Esophagus (tissue), 2 donors: ENCODE results near the gene ZNF526. TPM values are rescaled to one million over a fixed set of nuclear protein-coding genes. Genes with fewer than 3 reads are reported as not detected.

ENCODE experiments used
- H3K27ac ChIP-seq, 2 donors: one replicate each; pipeline ENCODE4 v1.5.1; 2013; ENCODE audit warnings: low read depth in 2 of 2, mild to moderate bottlenecking in 2 of 2, inconsistent platforms in 1 of 2, low read length in 1 of 2, moderate library complexity in 1 of 2
- H3K27me3 ChIP-seq, 2 donors: one replicate each; pipeline ENCODE4 v1.6.1; 2013; ENCODE audit warnings: low read length in 2 of 2, control low read depth in 1 of 2, mild to moderate bottlenecking in 1 of 2; ENCODE audit not compliant: insufficient read depth in 2 of 2, control insufficient read depth in 1 of 2
- H3K36me3 ChIP-seq, 2 donors: one replicate each; pipeline ENCODE4 v1.6.1; 2013; ENCODE audit warnings: low read length in 1 of 2; ENCODE audit not compliant: control insufficient read depth in 2 of 2, insufficient read depth in 2 of 2
- H3K4me1 ChIP-seq, 2 donors: one replicate each; pipeline ENCODE4 v1.6.1; 2013; ENCODE audit warnings: low read length in 1 of 2; ENCODE audit not compliant: control insufficient read depth in 2 of 2, insufficient read depth in 2 of 2
- H3K4me3 ChIP-seq, 2 donors: one replicate each; pipeline ENCODE4 v1.5.1; 2013; ENCODE audit warnings: low read length in 2 of 2, mild to moderate bottlenecking in 2 of 2, low read depth in 1 of 2, moderate library complexity in 1 of 2
- H3K9me3 ChIP-seq, 2 donors: one replicate each; pipeline ENCODE4 v1.6.1; 2013; ENCODE audit warnings: mild to moderate bottlenecking in 2 of 2, low read depth in 1 of 2, low read length in 1 of 2, moderate library complexity in 1 of 2; ENCODE audit not compliant: control insufficient read depth in 2 of 2, insufficient read depth in 1 of 2
- WGBS, 2 donors: extraction: QIAGEN DNeasy Blood & Tissue Kit; methylation state at CpG; one replicate each; pipeline ENCODE4 v1.1.7; 2013; 5-methylcytosine and 5-hydroxymethylcytosine counted together
- polyA plus RNA-seq, 2 donors: library from polyadenylated mRNA; stranded (reverse); fragments of 200-250 nt; gene quantifications; one replicate each; pipeline ENCODE4 v1.2.3, GENCODE V29; 2013
- donor health status: healthy with polysubstance abuse.
- donor health status: Bipolar disorder and iron deficiency.

The ZNF526 gene
- polyA plus RNA-seq, 2 donors = 2.3 to 3.6 TPM

- H3K27me3 ChIP-seq = no peaks in the 10 kb centered on the region
- peaks cover 6 to 24% of the 10 kb centered on the region in 2 donors for H3K4me1 ChIP-seq
- H3K36me3 ChIP-seq = peaks cover 0 to 7% of the 10 kb centered on the region in 2 donors
- no peaks in the 10 kb centered on the region for H3K9me3 ChIP-seq
- 84 to 90% methylated on average over 38 to 41 of the region's 41 CpGs for WGBS, 2 donors
- H3K27ac ChIP-seq = no peak overlapping the region
- no peak overlapping the region for H3K4me3 ChIP-seq
Measured at GRCh38 chr19:42248270-42249148, 28.4 kb downstream of the ZNF526 start.

- Histone ChIP-seq H3K27me3 (no peaks in the 10 kb centered on the region), H3K4me1 (peaks cover 6 to 24% of the 10 kb centered on the region in 2 donors), H3K36me3 (peaks cover 0 to 7% of the 10 kb centered on the region in 2 donors), H3K4me3 (no peak overlapping the region), H3K27ac (no peak overlapping the region), H3K9me3 (no peaks in the 10 kb centered on the region)
- 80% methylated on average over 32 to 36 of the region's 36 CpGs for WGBS, 2 donors
Measured at GRCh38 chr19:42249149-42249750, 29.1 kb downstream of the ZNF526 start.

- H3K36me3 ChIP-seq = peaks cover 0 to 7% of the 10 kb centered on the region in 2 donors
Measured at GRCh38 chr19:42249769-42250168, 29.7 kb downstream of the ZNF526 start.

GRCh38 chr19:42250183-42250665, 30.1 kb downstream of the ZNF526 start:
- Histone ChIP-seq H3K9me3 (no peaks in the 10 kb centered on the region), H3K4me1 (peaks cover 6 to 22% of the 10 kb centered on the region in 2 donors), H3K36me3 (peaks cover 0 to 7% of the 10 kb centered on the region in 2 donors), H3K4me3 (no peak overlapping the region), H3K27me3 (no peaks in the 10 kb centered on the region), H3K27ac (peak overlapping the region; percentile 62 to 99)
- WGBS, 2 donors = 59 to 64% methylated on average over 15 of the region's 15 CpGs

More at GRCh38 chr19:42249769-42250168, 29.7 kb downstream of the ZNF526 start:
- Histone ChIP-seq H3K4me3 (no peak overlapping the region), H3K27me3 (no peaks in the 10 kb centered on the region), H3K4me1 (peaks cover 6 to 24% of the 10 kb centered on the region in 2 donors), H3K27ac (peak overlapping the region; percentile 62 to 99), H3K9me3 (no peaks in the 10 kb centered on the region)
- 71 to 76% methylated on average over 6 of the region's 6 CpGs for WGBS, 2 donors

- Histone ChIP-seq H3K36me3 (peaks cover 0 to 7% of the 10 kb centered on the region in 2 donors), H3K4me1 (peaks cover 6 to 24% of the 10 kb centered on the region in 2 donors), H3K27me3 (no peaks in the 10 kb centered on the region), H3K4me3 (no peak overlapping the region), H3K9me3 (no peaks in the 10 kb centered on the region), H3K27ac (peak overlapping the region; percentile 96 to 99)
- WGBS, 2 donors = 13 to 21% methylated on average over 15 to 19 of the region's 19 CpGs
Measured at GRCh38 chr19:42250666-42251531, 30.8 kb downstream of the ZNF526 start.

GRCh38 chr19:42251572-42252358, 31.7 kb downstream of the ZNF526 start:
- Histone ChIP-seq H3K36me3 (peaks cover 0 to 7% of the 10 kb centered on the region in 2 donors), H3K4me3 (peak overlapping the region in 1 of 2 donors; percentile 76), H3K27ac (peak overlapping the region; percentile 96 to 99), H3K4me1 (peaks cover 6 to 24% of the 10 kb centered on the region in 2 donors), H3K27me3 (no peaks in the 10 kb centered on the region), H3K9me3 (no peaks in the 10 kb centered on the region)
- WGBS, 2 donors = 56 to 62% methylated on average over 4 of the region's 4 CpGs

GRCh38 chr19:42252365-42253244, 32.5 kb downstream of the ZNF526 start:
- 7 to 10% methylated on average over 25 to 27 of the region's 27 CpGs for whole genome bisulfite sequencing, 2 donors
- H3K36me3 ChIP-seq = peaks cover 0 to 7% of the 10 kb centered on the region in 2 donors
- no peaks in the 10 kb centered on the region for H3K27me3 ChIP-seq

More at GRCh38 chr19:42252365-42253244, 32.5 kb downstream of the ZNF526 start:
- Histone ChIP-seq H3K4me1 (peaks cover 6 to 24% of the 10 kb centered on the region in 2 donors), H3K9me3 (no peaks in the 10 kb centered on the region), H3K27ac (peak overlapping the region; percentile 96 to 99), H3K4me3 (peak overlapping the region; percentile 73 to 76)
